Liver (tissue), 9 donors: Measurements from ENCODE around the gene FGR. TPM values are rescaled to one million over a fixed set of nuclear protein-coding genes. Genes with fewer than 3 reads are reported as not detected.
A peak's percentile ranks its signal among the peaks of the same experiment; 100 is the strongest.

Experiments
- DNase-seq: peaks from one replicate; pipeline ENCODE4 v3.0.0-alpha.2; 2017; ENCODE audit warnings: low spot score
- H3K27ac ChIP-seq, 2 donors: one replicate each; pipeline ENCODE4 v1.7.0; 2013; ENCODE audit warnings: inconsistent platforms in 2 of 2, low read length in 2 of 2, control low read depth in 1 of 2, low read depth in 1 of 2, mild to moderate bottlenecking in 1 of 2
- H3K27me3 ChIP-seq, 4 donors: one replicate each; pipeline versions ENCODE4 v1.6.1 to v1.7.0; 2013; ENCODE audit warnings: low read length in 3 of 4, inconsistent platforms in 1 of 4, mild to moderate bottlenecking in 1 of 4, moderate library complexity in 1 of 4; ENCODE audit not compliant: control insufficient read depth in 4 of 4, insufficient read depth in 4 of 4
- H3K36me3 ChIP-seq, 4 donors: one replicate each; pipeline versions ENCODE4 v1.6.1 to v1.7.0; 2013; ENCODE audit warnings: low read length in 3 of 4, mild to moderate bottlenecking in 3 of 4, low read depth in 1 of 4, moderate library complexity in 1 of 4; ENCODE audit not compliant: control insufficient read depth in 4 of 4, insufficient read depth in 3 of 4
- H3K4me1 ChIP-seq, 4 donors: one replicate each; pipeline versions ENCODE4 v1.6.1 to v1.7.0; 2013; ENCODE audit warnings: low read length in 3 of 4, mild to moderate bottlenecking in 3 of 4, moderate library complexity in 1 of 4; ENCODE audit not compliant: control insufficient read depth in 4 of 4, insufficient read depth in 4 of 4
- H3K4me3 ChIP-seq, 3 donors: one replicate each; pipeline versions ENCODE4 v1.6.1 to v1.7.0; 2013; ENCODE audit warnings: low read length in 3 of 3, control low read depth in 1 of 3, low read depth in 1 of 3, mild to moderate bottlenecking in 1 of 3
- H3K9ac ChIP-seq, 2 donors: one replicate each; pipeline ENCODE4 v1.7.0; 2013; ENCODE audit warnings: low read length in 2 of 2, mild to moderate bottlenecking in 2 of 2, moderate library complexity in 2 of 2, control low read depth in 1 of 2, low read depth in 1 of 2
- H3K9me3 ChIP-seq, 4 donors: one replicate each; pipeline versions ENCODE4 v1.6.1 to v1.7.0; 2013; ENCODE audit warnings: low read length in 3 of 4; ENCODE audit not compliant: control insufficient read depth in 4 of 4
- ATF3 ChIP-seq: IDR thresholded peaks from 2 replicates; pipeline ENCODE4 v1.6.1; 2016; ENCODE audit warnings: antibody characterized with exemption
- CTCF ChIP-seq: fragments of 150-350 bp; IDR thresholded peaks from 2 replicates; pipeline ENCODE4 v1.5.1; 2017; ENCODE audit warnings: improper control_type of control experiment, low read depth, low read length; ENCODE audit not compliant: missing input control
- EGR1 ChIP-seq, 2 donors: IDR thresholded peaks; 2 replicates each; pipeline ENCODE4 v1.6.1; 2016 to 2018; ENCODE audit warnings: antibody characterized with exemption in 2 of 2, low read depth in 2 of 2
- FOXA1 ChIP-seq: IDR thresholded peaks from 2 replicates; pipeline ENCODE4 v1.6.1; 2016; ENCODE audit warnings: antibody characterized with exemption
- FOXA2 ChIP-seq: IDR thresholded peaks from 2 replicates; pipeline ENCODE4 v1.6.1; 2016; ENCODE audit warnings: antibody characterized with exemption
- GABPA ChIP-seq, 2 donors: IDR thresholded peaks in 1 of 2; conservative IDR thresholded peaks in 1 of 2; 2 replicates each; pipeline ENCODE4 v1.6.1; 2016; ENCODE audit warnings: antibody characterized with exemption in 2 of 2, mild to moderate bottlenecking in 1 of 2, moderate library complexity in 1 of 2
- HNF4A ChIP-seq, 2 donors: conservative IDR thresholded peaks; 2 replicates each; pipeline ENCODE4 v1.6.1; 2016; ENCODE audit warnings: antibody characterized with exemption in 2 of 2, mild to moderate bottlenecking in 2 of 2
- HNF4G ChIP-seq: IDR thresholded peaks from 2 replicates; pipeline ENCODE4 v1.6.1; 2016; ENCODE audit warnings: antibody characterized with exemption
- JUND ChIP-seq, 2 donors: IDR thresholded peaks; 2 replicates each; pipeline ENCODE4 v1.6.1; 2016; ENCODE audit warnings: antibody characterized with exemption in 2 of 2
- MAX ChIP-seq: IDR thresholded peaks from 2 replicates; pipeline ENCODE4 v1.6.1; 2016; ENCODE audit warnings: antibody characterized with exemption
- NR2F2 ChIP-seq: IDR thresholded peaks from 2 replicates; pipeline ENCODE4 v1.6.1; 2016; ENCODE audit warnings: antibody characterized with exemption
- RAD21 ChIP-seq, 2 donors: IDR thresholded peaks; 2 replicates each; pipeline ENCODE4 v1.6.1; 2016; ENCODE audit warnings: antibody characterized with exemption in 2 of 2, mild to moderate bottlenecking in 2 of 2
- REST ChIP-seq: IDR thresholded peaks from 2 replicates; pipeline ENCODE4 v1.6.1; 2016; ENCODE audit warnings: antibody characterized with exemption, mild to moderate bottlenecking
- RXRA ChIP-seq, 2 donors: IDR thresholded peaks; 2 replicates each; pipeline ENCODE4 v1.6.1; 2017 to 2018; ENCODE audit warnings: antibody characterized with exemption in 2 of 2, mild to moderate bottlenecking in 1 of 2
- SP1 ChIP-seq: IDR thresholded peaks from 2 replicates; pipeline ENCODE4 v1.6.1; 2018; ENCODE audit warnings: antibody characterized with exemption, mild to moderate bottlenecking
- TAF1 ChIP-seq: conservative IDR thresholded peaks from 2 replicates; pipeline ENCODE4 v1.6.1; 2016; ENCODE audit warnings: antibody characterized with exemption, mild to moderate bottlenecking
- YY1 ChIP-seq: IDR thresholded peaks from 2 replicates; pipeline ENCODE4 v1.6.1; 2016; ENCODE audit warnings: antibody characterized with exemption, mild to moderate bottlenecking
- ZBTB33 ChIP-seq: IDR thresholded peaks from 2 replicates; pipeline ENCODE4 v1.6.1; 2016; ENCODE audit warnings: antibody characterized with exemption
- WGBS: extraction: QIAGEN DNeasy Blood & Tissue Kit; methylation state at CpG from one replicate; pipeline ENCODE4 v1.1.7; 2013; 5-methylcytosine and 5-hydroxymethylcytosine counted together
- polyA plus RNA-seq, 2 donors: library from polyadenylated mRNA; stranded (reverse) in 1 of 2; unstranded in 1 of 2; fragments of 200-250 nt in 1 of 2; fragments of >200 nt in 1 of 2; fragmentation: Nextera tagmentation in 1 of 2; extraction: Ambion mirVana in 1 of 2; gene quantifications; one replicate each; pipeline versions ENCODE4 v1.2.1 to v1.2.3, GENCODE V29; 2013 to 2015
- total RNA-seq, 2 donors: library from RNA; depleted of rRNA; stranded (reverse); fragments of >200 nt; gene quantifications; one replicate each; pipeline ENCODE4 v1.2.3, GENCODE V29; 2014
- donor health status: healthy.
- donor health status: healthy.
- donor health status: healthy.
- donor health status: healthy.
- donor health status: healthy.

FGR gene
- total and polyA plus RNA-seq, 4 donors = 2.8 to 20.2 (median 6.2) TPM

- no peak overlapping the region for H3K4me3 ChIP-seq
- no peak for DNase-seq
- no peaks in the 10 kb centered on the region for H3K9me3 ChIP-seq
- peaks cover 38 to 83% (median 55%) of the 10 kb centered on the region in 4 donors for H3K4me1 ChIP-seq
- TF ChIP-seq ZBTB33 (no peak), FOXA1 (no peak), HNF4A (conservative IDR thresholded peaks at IDR 0.05) (no peak), MAX (no peak), FOXA2 (no peak), CTCF (no peak), TAF1 (no peak), GABPA (IDR thresholded peaks at IDR 0.05 in 1 of 2, conservative IDR thresholded peaks at IDR 0.05 in 1 of 2) (no peak), JUND (IDR thresholded peaks at IDR 0.05) (no peak), RXRA (IDR thresholded peaks at IDR 0.05) (no peak), EGR1 (IDR thresholded peaks at IDR 0.05; ENCODE audit: low read depth in 2 of 2) (no peak), SP1 (no peak), REST (no peak), ATF3 (no peak), YY1 (no peak), NR2F2 (no peak), RAD21 (IDR thresholded peaks at IDR 0.05) (no peak), HNF4G (no peak)
- WGBS = 78% methylated on average over 14 of the region's 14 CpGs
- H3K9ac ChIP-seq = no peak overlapping the region
- H3K27me3 ChIP-seq = no peaks in the 10 kb centered on the region
- no peaks in the 10 kb centered on the region for H3K36me3 ChIP-seq
- peak overlapping the region in 1 of 2 donors; percentile 31 for H3K27ac ChIP-seq
Observed at GRCh38 chr1:27569506-27570291, 65.3 kb downstream of the FGR start.
